A549 (cell line): ENCODE data around the gene LINGO3. TPM values are rescaled to one million over a fixed set of nuclear protein-coding genes. Genes with fewer than 3 reads are reported as not detected.

Experiments
- ATAC-seq, 2 experiments: fragments of 200-7000 bp in 1 of 2; fragments of >200 bp in 1 of 2; cut with Nextera tagmentation in 1 of 2; cut with Tn5 transposase in 1 of 2; 3 replicates each; pipeline versions ENCODE4 v1.8.0 to v1.9.1; 2018 to 2020; ENCODE audit warnings: mild to moderate bottlenecking in 1 of 2, moderate library complexity in 1 of 2
- CTCF ChIA-PET: fragments of 300-600 bp; sonication (Branson Sonifier 250); formaldehyde crosslinking; extraction: SDS; loops from one replicate; lab custom pipeline; 2021; ENCODE audit warnings: antibody characterized with exemption, inconsistent platforms; lab: Yijun Ruan, JAX
- POLR2A ChIA-PET: fragments of 350-600 bp; formaldehyde crosslinking; extraction: SDS; loops from one replicate; lab custom pipeline; 2021; ENCODE audit warnings: antibody characterized with exemption, inconsistent platforms; lab: Yijun Ruan, JAX
- DNase-seq, 2 experiments: peaks; one replicate each; pipeline versions ENCODE4 v3.0.0 to v3.0.0-alpha.2; 2011 to 2016; ENCODE audit warnings: low read depth in 1 of 2, low spot score in 1 of 2
- FAIRE-seq: peaks from 2 replicates; lab custom pipeline; 2011; peaks lifted over from hg19 to GRCh38; lab: Jason Lieb, UNC
- H3K27ac ChIP-seq, 2 experiments: fragments of >200 bp; sonication (Bioruptor Twin); formaldehyde crosslinking; 3 replicates each; pipeline ENCODE4 v1.5.1; 2016 to 2017
- H3K4me1 ChIP-seq: fragments of >200 bp; sonication (Bioruptor Twin); formaldehyde crosslinking; 3 replicates; pipeline ENCODE4 v1.6.1; 2016
- H3K4me2 ChIP-seq: fragments of >200 bp; sonication (Bioruptor Twin); formaldehyde crosslinking; 3 replicates; pipeline ENCODE4 v1.6.1; 2016
- H3K4me3 ChIP-seq: fragments of >200 bp; sonication (Bioruptor Twin); formaldehyde crosslinking; 3 replicates; pipeline ENCODE4 v1.5.1; 2016
- H3K9me3 ChIP-seq: fragments of >200 bp; sonication (Bioruptor Twin); formaldehyde crosslinking; 3 replicates; pipeline ENCODE4 v1.6.1; 2016
- BCL3 ChIP-seq: fragments of >200 bp; sonication (Bioruptor Twin); formaldehyde crosslinking; IDR thresholded peaks from 3 replicates; pipeline ENCODE4 v1.6.1; 2016
- CBX8 ChIP-seq: fragments of 200-600 bp; sonication (generic); IDR thresholded peaks from 2 replicates; pipeline ENCODE4 v1.6.1; 2016
- CEBPB ChIP-seq, 2 experiments: fragments of >200 bp in 1 of 2; sonication (Bioruptor Twin) in 1 of 2; formaldehyde crosslinking in 1 of 2; IDR thresholded peaks; 2 replicates each; pipeline ENCODE4 v1.6.1; 2012 to 2016
- CHD2 ChIP-seq: fragments of 150-350 bp; IDR thresholded peaks from 2 replicates; pipeline ENCODE4 v1.6.1; 2014; ENCODE audit warnings: low read length; ENCODE audit not compliant: partially characterized antibody
- CHD4 ChIP-seq: fragments of 200-600 bp; sonication (generic); IDR thresholded peaks from 2 replicates; pipeline ENCODE4 v1.6.1; 2016; ENCODE audit warnings: antibody characterized with exemption, mild to moderate bottlenecking, borderline replicate concordance
- CTCF ChIP-seq: fragments of >200 bp; sonication (Bioruptor Twin); formaldehyde crosslinking; IDR thresholded peaks from 3 replicates; pipeline ENCODE4 v1.5.1; 2016
- E2F6 ChIP-seq: IDR thresholded peaks from 2 replicates; pipeline ENCODE4 v1.6.1; 2012; ENCODE audit warnings: low read depth, borderline replicate concordance
- HOXA7 ChIP-seq: fragments of 250-450 bp; sonication (Bioruptor Pico); IDR thresholded peaks from 2 replicates; pipeline ENCODE4 v1.5.0; 2020; ENCODE audit warnings: mild to moderate bottlenecking, moderate library complexity
- HOXB13 ChIP-seq: fragments of 250-450 bp; sonication (Bioruptor Pico); IDR thresholded peaks from 2 replicates; pipeline ENCODE4 v1.5.0; 2020; ENCODE audit warnings: low read depth, mild to moderate bottlenecking, moderate library complexity
- JUN ChIP-seq, 2 experiments: fragments of >200 bp; sonication (Bioruptor Twin); formaldehyde crosslinking; IDR thresholded peaks; 2 replicates in 1 of 2; 3 replicates in 1 of 2; pipeline ENCODE4 v1.6.1; 2016 to 2017
- KDM1A ChIP-seq: fragments of 200-600 bp; sonication (generic); IDR thresholded peaks from 2 replicates; pipeline ENCODE4 v1.6.1; 2016; ENCODE audit warnings: low read depth, mild to moderate bottlenecking
- KDM5A ChIP-seq: fragments of 200-600 bp; sonication (generic); IDR thresholded peaks from 2 replicates; pipeline ENCODE4 v1.6.1; 2016; ENCODE audit warnings: antibody characterized with exemption, mild to moderate bottlenecking
- MAFK ChIP-seq: fragments of 450-650 bp; IDR thresholded peaks from 2 replicates; pipeline ENCODE4 v1.6.1; 2014; ENCODE audit not compliant: partially characterized antibody
- MAX ChIP-seq: IDR thresholded peaks from 2 replicates; pipeline ENCODE4 v1.6.1; 2012
- MAZ ChIP-seq: fragments of 150-350 bp; IDR thresholded peaks from 2 replicates; pipeline ENCODE4 v1.6.1; 2014; ENCODE audit warnings: antibody characterized with exemption, low read depth, low read length, borderline replicate concordance
- MYC ChIP-seq: IDR thresholded peaks from 2 replicates; pipeline ENCODE4 v1.6.1; 2012; ENCODE audit warnings: mild to moderate bottlenecking, inconsistent platforms, low read length, improper control_type of control experiment, borderline replicate concordance
- NFE2L2 ChIP-seq: fragments of 150-350 bp; conservative IDR thresholded peaks from 2 replicates; pipeline ENCODE4 v1.6.1; 2014; ENCODE audit warnings: low read length
- PBX3 ChIP-seq: IDR thresholded peaks from 2 replicates; pipeline ENCODE4 v1.6.1; 2012
- RARB ChIP-seq: fragments of 250-450 bp; sonication (Bioruptor Pico); IDR thresholded peaks from 2 replicates; pipeline ENCODE4 v1.8.0; 2021; ENCODE audit warnings: mild to moderate bottlenecking, moderate library complexity
- RCOR1 ChIP-seq: fragments of 150-350 bp; IDR thresholded peaks from 2 replicates; pipeline ENCODE4 v1.6.1; 2014; ENCODE audit warnings: antibody characterized with exemption, low read length, low read depth
- ZC3H11A ChIP-seq: fragments of 450-650 bp; IDR thresholded peaks from 2 replicates; pipeline ENCODE4 v1.6.1; 2014; ENCODE audit warnings: antibody characterized with exemption, mild to moderate bottlenecking
- ZFP36 ChIP-seq: fragments of 450-650 bp; IDR thresholded peaks from 2 replicates; pipeline ENCODE4 v1.6.1; 2014; ENCODE audit warnings: borderline replicate concordance; ENCODE audit not compliant: partially characterized antibody
- WGBS: methylation state at CpG from one replicate; pipeline ENCODE4 v1.1.6; 2017; ENCODE audit errors: missing lambda C conversion rate; 5-methylcytosine and 5-hydroxymethylcytosine counted together
- polyA plus RNA-seq, 4 experiments: library from polyadenylated mRNA; depleted of rRNA in 3 of 4; stranded (reverse); fragments of >200 nt; fragmentation: RNase III in 1 of 4; extraction: RNeasy Plus Mini Kit Qiagen cat#74134 plus additional on column Dnase treatment in 1 of 4; gene quantifications; 2 replicates in 3 of 4; 3 replicates in 1 of 4; pipeline ENCODE4 v1.2.3, GENCODE V29; 2011 to 2017

Gene LINGO3
- polyA plus RNA-seq, 2 of the 4 experiments (the other 2 are of a cell fraction) = not detected

- POLR2A ChIA-PET = no interaction called here
- H3K4me3 ChIP-seq = no peak overlapping the region
- ATAC-seq (0 out of 6 replicates have a peak, but pooled peaks of 1 of the 2 experiments have one; percentile 10), DNase-seq (no peak), FAIRE-seq (no peak)
- TF ChIP-seq KDM1A (no peak), NFE2L2 (no peak), HOXB13 (no peak), HOXA7 (CRISPR knock-in tag) (no peak), JUN (IDR thresholded peaks at IDR 0.05) (no peak), PBX3 (no peak), CTCF (no peak), RCOR1 (no peak), MYC (no peak), BCL3 (no peak), MAZ (no peak), MAX (no peak), CBX8 (no peak), CHD4 (no peak), KDM5A (no peak), ZC3H11A (no peak), RARB (no peak), ZFP36 (no peak), E2F6 (no peak)
- no peak overlapping the region for H3K27ac ChIP-seq
- CTCF ChIA-PET = no interaction called here
- no peaks in the 10 kb centered on the region for H3K9me3 ChIP-seq
- H3K4me1 ChIP-seq = peaks cover 20% of the 10 kb centered on the region
- 84% methylated on average over 6 of the region's 11 CpGs for WGBS
- H3K4me2 ChIP-seq = no peak overlapping the region
Measured at GRCh38 chr19:2333807-2334211, 25.9 kb upstream of the LINGO3 start.

GRCh38 chr19:2333027-2333806, 25.3 kb upstream of the LINGO3 start:
- Histone ChIP-seq H3K27ac (no peak overlapping the region), H3K4me2 (no peak overlapping the region), H3K4me3 (no peak overlapping the region), H3K4me1 (peaks cover 20% of the 10 kb centered on the region), H3K9me3 (no peaks in the 10 kb centered on the region)
- POLR2A ChIA-PET = no interaction called here
- FAIRE-seq = no peak
- CTCF ChIA-PET = no interaction called here
- WGBS = 92% methylated on average over 17 of the region's 27 CpGs
- no peak for DNase-seq
- ATAC-seq = no peak
- TF ChIP-seq HOXB13 (no peak), PBX3 (no peak), JUN (IDR thresholded peaks at IDR 0.05) (no peak), CEBPB (IDR thresholded peaks at IDR 0.05) (no peak), BCL3 (no peak), NFE2L2 (no peak), MAFK (no peak), CHD2 (no peak)
